Lower leg skin (tissue), 3 donors: ENCODE measurements around the gene EIPR1.

Experiments used
- POLR2A ChIP-seq, 2 donors: fragments of 450-650 bp; IDR thresholded peaks; one replicate each; pipeline ENCODE4 v1.6.1; 2016 to 2017; ENCODE audit warnings: antibody characterized with exemption in 2 of 2, mild to moderate bottlenecking in 1 of 2, moderate library complexity in 1 of 2
- TF ChIP-seq, protein P1 (sequence below), 3 donors: fragments of 450-650 bp; IDR thresholded peaks; one replicate each; pipeline ENCODE4 v1.5.1; 2016; ENCODE audit warnings: antibody characterized with exemption in 3 of 3, mild to moderate bottlenecking in 3 of 3, moderate library complexity in 2 of 3

DNA sequence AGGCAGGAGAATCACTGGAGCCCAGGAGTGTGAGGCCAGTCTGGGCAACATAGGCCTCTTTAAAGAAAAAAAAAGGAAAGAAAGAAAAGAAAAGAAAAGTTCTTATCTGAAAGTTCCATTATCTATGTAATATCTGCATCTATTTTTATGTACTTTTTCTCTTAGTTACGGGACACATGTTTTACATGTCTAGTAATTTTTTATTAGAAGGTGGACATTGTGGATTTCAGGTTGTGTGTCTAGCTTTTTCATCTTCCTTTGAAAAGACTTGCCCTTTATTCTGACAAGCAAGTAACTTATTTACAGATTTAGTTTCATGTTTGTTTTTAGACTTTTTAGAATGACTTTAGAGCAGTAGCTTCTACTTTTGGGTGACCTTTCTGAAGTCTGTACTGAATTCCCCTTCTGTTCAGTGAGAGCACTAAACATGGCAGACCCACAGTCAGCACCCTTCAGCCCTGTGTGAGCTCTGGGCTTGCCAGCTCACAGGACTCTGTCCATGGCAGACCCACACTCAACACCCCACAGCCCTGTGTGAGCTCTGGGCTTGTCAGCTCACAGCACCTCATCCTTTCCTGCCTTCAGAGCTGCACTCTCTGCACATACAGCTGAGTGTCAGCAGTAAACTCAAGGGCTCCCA lies 19.4 kb upstream of the EIPR1 start:
- TF ChIP-seq, protein P1, sequence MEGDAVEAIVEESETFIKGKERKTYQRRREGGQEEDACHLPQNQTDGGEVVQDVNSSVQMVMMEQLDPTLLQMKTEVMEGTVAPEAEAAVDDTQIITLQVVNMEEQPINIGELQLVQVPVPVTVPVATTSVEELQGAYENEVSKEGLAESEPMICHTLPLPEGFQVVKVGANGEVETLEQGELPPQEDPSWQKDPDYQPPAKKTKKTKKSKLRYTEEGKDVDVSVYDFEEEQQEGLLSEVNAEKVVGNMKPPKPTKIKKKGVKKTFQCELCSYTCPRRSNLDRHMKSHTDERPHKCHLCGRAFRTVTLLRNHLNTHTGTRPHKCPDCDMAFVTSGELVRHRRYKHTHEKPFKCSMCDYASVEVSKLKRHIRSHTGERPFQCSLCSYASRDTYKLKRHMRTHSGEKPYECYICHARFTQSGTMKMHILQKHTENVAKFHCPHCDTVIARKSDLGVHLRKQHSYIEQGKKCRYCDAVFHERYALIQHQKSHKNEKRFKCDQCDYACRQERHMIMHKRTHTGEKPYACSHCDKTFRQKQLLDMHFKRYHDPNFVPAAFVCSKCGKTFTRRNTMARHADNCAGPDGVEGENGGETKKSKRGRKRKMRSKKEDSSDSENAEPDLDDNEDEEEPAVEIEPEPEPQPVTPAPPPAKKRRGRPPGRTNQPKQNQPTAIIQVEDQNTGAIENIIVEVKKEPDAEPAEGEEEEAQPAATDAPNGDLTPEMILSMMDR (IDR thresholded peaks at IDR 0.05) = no peak
- no peak for TF ChIP-seq POLR2A (IDR thresholded peaks at IDR 0.05)
